ENCODE data around the gene HBZ. TPM values are rescaled to one million over a fixed set of nuclear protein-coding genes. Genes with fewer than 3 reads are reported as not detected.

The HBZ gene
- total RNA-seq (2016; rRNA removed; fragmentation: Illumina TruSeq; extraction: Trizol) = not detected in 2 replicates
- not detected in 2 replicates for total RNA-seq (2016; cell fraction: cytosol; rRNA removed; fragmentation: Illumina TruSeq; extraction: Trizol; ENCODE audit: low read depth)
- total RNA-seq (2016; cell fraction: insoluble cytoplasmic fraction; rRNA removed; fragmentation: Illumina TruSeq; extraction: Trizol) = not detected in 2 replicates
- total RNA-seq (2016; cell fraction: membrane; rRNA removed; fragmentation: Illumina TruSeq; extraction: Trizol) = not detected in 2 replicates
- total RNA-seq (2016; cell fraction: nucleus; rRNA removed; fragmentation: Illumina TruSeq; extraction: Trizol) = not detected in 2 replicates
- 0.21 and 0.27 TPM in 2 replicates for polyA plus RNA-seq (2011; rRNA removed)
- polyA plus RNA-seq (2011; cell fraction: cytosol; rRNA removed) = 0.11 and 0.31 TPM in 2 replicates
- polyA plus RNA-seq (2011; cell fraction: nucleus; rRNA removed) = 0.23 and 0.26 TPM in 2 replicates
- not detected in 2 replicates for polyA plus RNA-seq (2012)
- not detected in 2 replicates for polyA plus RNA-seq (2016; cell fraction: cytosol; fragmentation: Illumina TruSeq; extraction: Trizol; ENCODE audit: low read depth)
- polyA plus RNA-seq (2016; cell fraction: insoluble cytoplasmic fraction; fragmentation: Illumina TruSeq; extraction: Trizol; ENCODE audit: low read depth) = not detected in 2 replicates
- polyA plus RNA-seq (2016; cell fraction: membrane; fragmentation: Illumina TruSeq; extraction: Trizol; ENCODE audit: low read depth) = not detected in 2 replicates
- polyA plus RNA-seq (2016; cell fraction: nucleus; fragmentation: Illumina TruSeq; extraction: Trizol; ENCODE audit: insufficient read depth, low read depth) = not detected in 2 replicates
- polyA minus RNA-seq (2011; rRNA and poly(A)+ RNA removed; ENCODE audit: low replicate concordance) = 2.8 and 3.2 TPM in 2 replicates
- not detected in 2 replicates for polyA minus RNA-seq (2011; cell fraction: cytosol; rRNA and poly(A)+ RNA removed)
- 1.0 TPM in 1 of 2 replicates, not detected in the other for polyA minus RNA-seq (2011; cell fraction: nucleus; rRNA and poly(A)+ RNA removed)
- not detected for Bru-seq, nascent RNA
- not detected for BruChase-seq, experiment 1, labeled RNA remaining after a 6-hour chase
- BruChase-seq, experiment 2, labeled RNA remaining after a 2-hour chase = not detected
- long read RNA-seq, experiment 1 = 0 reads
- long read RNA-seq, experiment 2 = 0 reads

DNA sequence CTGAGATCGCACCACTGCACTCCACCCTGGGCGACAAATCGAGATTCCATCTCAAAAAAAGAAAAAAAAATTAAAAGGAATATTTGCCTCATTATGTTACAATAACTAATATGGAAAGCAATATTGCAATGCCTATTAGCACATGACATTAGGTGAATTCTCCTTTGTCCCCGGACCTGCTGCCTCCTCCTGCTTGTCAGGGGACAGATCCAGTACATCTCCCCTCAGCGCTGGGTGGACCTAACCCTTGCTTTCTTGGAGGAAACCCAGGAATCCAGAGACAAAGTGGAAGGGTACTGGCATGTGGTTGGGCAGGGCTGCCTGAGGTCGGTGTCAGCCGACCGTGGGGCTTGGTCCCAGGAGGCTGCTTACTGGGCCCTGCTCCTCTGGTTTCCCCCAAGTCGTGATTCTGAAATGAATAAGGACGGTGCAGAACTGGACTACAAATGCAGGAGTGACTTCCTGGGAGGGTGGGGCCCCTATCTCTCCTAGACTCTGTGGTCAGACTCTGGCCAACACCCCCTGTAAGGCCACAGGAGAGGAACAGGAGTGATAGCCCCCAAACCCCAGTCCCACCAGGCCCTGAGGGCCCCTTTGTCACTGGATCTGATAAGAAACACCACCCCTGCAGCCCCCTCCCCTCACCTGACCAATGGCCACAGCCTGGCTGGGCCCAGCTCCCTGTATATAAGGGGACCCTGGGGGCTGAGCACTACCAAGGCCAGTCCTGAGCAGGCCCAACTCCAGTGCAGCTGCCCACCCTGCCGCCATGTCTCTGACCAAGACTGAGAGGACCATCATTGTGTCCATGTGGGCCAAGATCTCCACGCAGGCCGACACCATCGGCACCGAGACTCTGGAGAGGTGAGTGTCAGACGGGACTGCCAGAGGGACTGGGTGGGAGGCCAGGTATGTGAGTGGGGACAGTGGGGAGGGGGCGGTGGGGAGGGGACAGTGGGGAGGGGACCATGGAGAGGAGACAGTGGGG lies at the start of gene HBZ:
Gene HBZ (plus strand): TSS at position 504 of the 988 bp plus-strand sequence. CDS start 266 bp downstream, at position 770.
- intact Hi-C loops (cut with micrococcal nuclease; ENCODE audit: unreplicated experiment) = no loop called here
- 46% methylated on average over 16 of the region's 17 CpGs for WGBS (ENCODE audit: low lambda C conversion rate)

More for the DNA sequence above, at the start of gene HBZ:
- no peak for DNase-seq (ENCODE audit: low spot score)
- Histone ChIP-seq H3K4me2 (ENCODE audit: low read depth, low read length) (no peak within 1 kb of the TSS), H3K27ac (ENCODE audit: extremely low read length, insufficient read depth, low read length) (no peak within 1 kb of the TSS), H4K20me1 (ENCODE audit: insufficient read depth, low read length) (no peaks in the 10 kb centered on the region), H3K36me3 (replicated peaks in 1 of 2; ENCODE audit: control insufficient read depth in 1 of 2, insufficient read depth in 2 of 2, low read length in 2 of 2) (no peaks in the 10 kb centered on the region), H3K9me3 (ENCODE audit: low read length) (no peaks in the 10 kb centered on the region), H3K4me1 (ENCODE audit: insufficient read depth, low read length) (no peaks in the 10 kb centered on the region), H2AFZ (ENCODE audit: low read length) (no peak within 1 kb of the TSS), H3K27me3 (ENCODE audit: control insufficient read depth in 1 of 2, insufficient read depth in 2 of 2, low read length in 2 of 2) (peaks cover 2 to 39% of the 10 kb centered on the region in 2 experiments; a peak in 4 of 5 replicates), H3K9ac (ENCODE audit: insufficient read depth, low read depth, low read length) (no peak within 1 kb of the TSS), H3K79me2 (ENCODE audit: insufficient read depth, low read length) (no peaks in the 10 kb centered on the region), H3K4me3 (replicated peaks in 1 of 3; ENCODE audit: insufficient read depth in 1 of 3, low read depth in 2 of 3, low read length in 3 of 3) (no peak within 1 kb of the TSS)
- in situ Hi-C loops (cut with HindIII; ENCODE audit: extremely low pct_ligation_motif_present, low pct_unique_long_range_greater_than_20kb) = no loop called here
- ATAC-seq = no peak; the same call in 2 of the 3 replicates
- TF ChIP-seq RBAK (CRISPR knock-in tag; IDR thresholded peaks at IDR 0.05) (no peak), SRF (IDR thresholded peaks at IDR 0.05; ENCODE audit: low read depth, low read length) (no peak), HOXA9 (CRISPR knock-in tag; IDR thresholded peaks at IDR 0.05; ENCODE audit: borderline replicate concordance) (no peak)
- CTCF ChIA-PET (ENCODE audit: low intra/inter-chr PET ratio, low total read pairs) = no interaction called here
- BruUV-seq (replicated peaks) = no TSS peak
- FAIRE-seq = no peak
- POLR2A ChIA-PET = no interaction called here
